ENCODE measurements around the gene KCNK1.

KCNK1 gene

DNA sequence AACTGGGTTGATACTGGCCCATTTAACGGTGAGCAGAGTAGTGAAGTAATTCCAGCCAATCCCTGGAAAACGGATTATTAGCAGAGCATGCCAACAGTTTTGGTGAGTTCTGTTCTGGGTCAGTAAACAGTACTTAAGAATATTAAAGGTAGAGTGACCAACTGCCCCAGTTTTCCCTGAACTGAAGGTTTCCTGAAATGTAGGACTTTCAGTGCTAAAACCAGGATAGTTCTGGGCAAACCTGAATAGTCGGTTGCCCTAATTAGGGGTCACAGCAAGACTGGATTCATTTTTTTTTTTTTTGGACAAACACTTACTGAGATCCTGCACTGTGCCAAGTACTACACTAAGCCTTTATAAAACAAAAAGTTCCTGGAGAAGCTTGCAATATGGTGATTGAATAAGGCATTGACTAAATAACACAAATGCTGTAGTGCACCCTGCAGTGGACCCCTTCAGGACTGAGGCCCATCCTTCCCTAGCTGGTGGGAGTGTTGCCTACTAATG is 75.9 kb downstream of the KCNK1 start:
- DNase-seq (ENCODE audit: insufficient read length, low spot score) (no peak), FAIRE-seq (no peak)

DNA sequence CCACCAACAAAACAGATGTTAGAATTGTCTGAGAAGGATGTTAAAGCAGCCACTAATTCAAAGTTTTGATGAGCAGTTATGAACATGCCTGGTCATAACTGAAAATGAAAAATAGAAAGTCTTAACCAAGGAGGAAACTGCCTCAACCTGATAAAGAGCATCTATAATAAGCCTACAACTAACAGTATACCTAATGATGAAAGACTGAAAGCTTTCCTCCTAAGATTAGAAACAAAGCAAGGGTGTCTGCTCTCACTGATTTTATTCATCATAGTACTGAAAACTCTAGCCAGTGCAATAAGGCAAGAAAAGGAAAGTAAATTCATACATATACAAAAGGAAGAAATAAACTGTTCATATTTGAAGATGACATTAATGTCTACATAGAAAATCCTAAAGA is 82.0 kb downstream of the KCNK1 start:
- DNase-seq (ENCODE audit: insufficient read length, low spot score) (no peak), FAIRE-seq (no peak)

- DNase-seq (ENCODE audit: insufficient read length, low spot score) (no peak), FAIRE-seq (no peak)
Observed at GRCh38 chr1:233700338-233700737, 86.4 kb downstream of the KCNK1 start.

DNA sequence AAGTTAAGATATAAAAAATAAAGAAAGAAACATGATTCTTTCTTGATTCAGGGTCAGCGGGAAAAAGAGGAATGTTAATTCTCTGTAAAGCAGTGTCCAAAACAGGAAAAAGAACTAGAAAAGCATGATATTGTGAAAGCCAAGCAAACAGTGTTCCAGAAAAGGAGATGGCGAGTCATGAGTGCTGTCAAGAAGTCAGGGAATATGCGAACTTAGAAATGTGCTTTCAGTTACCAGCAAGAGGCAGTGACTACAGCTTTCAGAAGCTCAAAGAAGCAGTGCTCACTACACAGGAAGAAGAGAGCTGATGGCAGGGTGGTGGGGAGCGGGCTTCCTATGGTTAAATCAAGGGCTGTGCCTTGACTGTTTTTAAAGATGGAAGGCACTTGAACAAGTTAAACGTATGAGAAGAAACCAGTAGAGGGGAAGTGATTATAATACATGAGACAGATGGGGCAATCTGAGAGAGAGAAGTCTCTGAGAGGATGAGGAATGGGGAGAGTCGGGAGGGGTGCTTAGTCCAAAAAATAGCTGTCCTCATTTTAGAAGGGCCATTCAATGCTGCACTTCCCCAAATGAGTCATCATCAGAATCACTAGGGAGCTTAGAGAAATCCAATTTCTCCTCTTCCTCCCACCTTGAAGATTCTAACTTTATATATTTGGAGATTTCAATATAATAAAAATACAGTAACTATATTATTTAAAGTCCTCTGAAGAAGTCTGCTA is 90.4 kb downstream of the KCNK1 start:
- no peak for FAIRE-seq
- no peak for DNase-seq (ENCODE audit: insufficient read length, low spot score)

GRCh38 chr1:233704898-233705723 is 91.2 kb downstream of the KCNK1 start:
- no peak for FAIRE-seq
- no peak for DNase-seq (ENCODE audit: insufficient read length, low spot score)

GRCh38 chr1:233707153-233707879 is 93.4 kb downstream of the KCNK1 start:
- FAIRE-seq (no peak), DNase-seq (ENCODE audit: insufficient read length, low spot score) (peak; percentile 67)

DNA sequence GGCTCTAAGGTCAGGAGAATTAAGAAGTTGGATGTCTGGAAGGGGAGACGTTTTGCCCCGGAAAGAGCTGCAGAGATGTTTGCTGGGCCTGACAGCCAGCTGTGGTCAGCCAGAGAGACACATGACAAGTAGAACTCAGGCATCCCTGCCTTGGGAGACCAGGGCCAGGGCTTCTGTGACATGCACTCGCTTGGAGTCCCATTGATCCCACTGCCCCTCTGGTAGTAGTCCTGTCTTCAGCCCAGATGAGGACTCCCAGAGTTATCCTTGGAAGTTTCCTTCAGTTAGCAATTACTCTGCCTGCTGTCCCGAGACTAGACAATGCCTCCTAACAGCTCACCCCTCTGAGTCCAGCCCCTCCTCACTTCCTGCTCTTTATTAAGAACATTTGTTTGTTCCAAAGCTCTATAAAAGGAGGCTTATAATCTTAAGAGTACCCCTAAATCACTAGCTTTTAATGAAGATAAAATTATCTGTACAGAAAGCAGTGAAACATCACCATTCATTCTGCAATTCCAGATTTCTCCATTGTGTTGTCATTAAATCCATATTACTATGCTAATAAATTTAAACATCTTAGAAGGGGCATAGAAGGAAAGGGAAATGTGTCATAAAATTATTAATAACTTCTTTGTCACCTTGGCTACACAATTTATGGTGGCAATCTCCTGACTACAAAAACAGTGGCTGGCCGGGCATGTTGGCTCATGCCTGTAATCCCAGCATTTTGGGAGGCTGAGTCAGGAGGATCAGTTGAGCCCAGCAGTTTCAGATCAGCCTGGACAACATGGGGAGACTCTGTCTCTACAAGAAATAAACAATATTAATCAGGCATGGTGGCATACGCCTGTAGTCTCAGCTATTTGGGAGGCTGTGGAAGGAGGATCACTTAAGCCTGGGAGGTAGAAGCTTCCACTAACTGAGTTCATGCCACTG is 94.2 kb downstream of the KCNK1 start:
- DNase-seq (ENCODE audit: insufficient read length, low spot score) = peak; percentile 10
- FAIRE-seq = no peak

GRCh38 chr1:233710031-233710430 is 96.1 kb downstream of the KCNK1 start:
- no peak for FAIRE-seq
- no peak for DNase-seq (ENCODE audit: insufficient read length, low spot score)

DNA sequence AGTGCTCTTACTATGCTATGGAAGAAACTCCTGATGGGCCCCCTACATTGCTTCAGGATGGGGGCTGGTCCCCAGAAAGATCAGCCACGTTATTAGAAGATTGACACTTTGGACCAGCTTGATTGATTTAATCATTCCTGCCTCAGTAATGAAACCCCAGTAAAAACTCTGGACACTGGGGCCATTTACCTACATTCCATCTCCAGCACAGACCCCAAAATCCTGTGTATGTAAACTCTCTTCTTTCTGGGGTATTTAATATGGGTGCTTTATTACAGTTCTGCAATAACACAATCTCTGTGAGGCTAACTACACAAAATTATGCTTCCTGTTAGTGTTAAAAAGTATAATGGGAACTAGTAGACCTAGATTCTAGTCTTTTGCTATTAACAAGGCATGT is 96.6 kb downstream of the KCNK1 start:
- FAIRE-seq (no peak), DNase-seq (ENCODE audit: insufficient read length, low spot score) (no peak)

DNA sequence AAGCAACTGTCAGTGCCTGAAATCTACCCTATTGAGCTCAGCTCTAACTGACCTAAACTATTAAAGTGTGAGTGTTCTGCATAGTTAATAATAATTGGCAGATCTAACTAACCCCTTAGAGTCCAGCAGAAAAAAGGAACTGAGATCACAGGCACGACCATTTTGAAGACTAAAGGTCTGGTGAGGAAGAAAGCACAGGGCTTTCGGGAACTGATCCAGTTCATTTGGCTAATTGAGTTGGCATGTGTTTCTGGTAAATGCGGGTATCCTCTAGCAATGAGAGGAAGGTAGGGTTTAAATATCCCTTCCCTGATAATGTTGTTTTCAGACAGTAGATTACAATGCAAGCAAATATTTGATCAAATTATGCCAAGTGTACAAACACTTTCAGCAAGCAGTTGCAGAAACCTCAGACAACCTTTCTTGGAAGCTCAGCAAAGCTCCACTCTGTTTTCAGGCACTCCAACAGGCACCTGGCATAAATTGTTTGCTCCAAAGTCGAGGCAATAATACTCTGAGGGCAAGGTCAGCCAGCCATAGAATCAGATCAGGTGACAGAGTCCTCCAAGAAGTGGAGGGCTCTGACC is 100.8 kb downstream of the KCNK1 start:
- FAIRE-seq (no peak), DNase-seq (ENCODE audit: insufficient read length, low spot score) (no peak)

DNA sequence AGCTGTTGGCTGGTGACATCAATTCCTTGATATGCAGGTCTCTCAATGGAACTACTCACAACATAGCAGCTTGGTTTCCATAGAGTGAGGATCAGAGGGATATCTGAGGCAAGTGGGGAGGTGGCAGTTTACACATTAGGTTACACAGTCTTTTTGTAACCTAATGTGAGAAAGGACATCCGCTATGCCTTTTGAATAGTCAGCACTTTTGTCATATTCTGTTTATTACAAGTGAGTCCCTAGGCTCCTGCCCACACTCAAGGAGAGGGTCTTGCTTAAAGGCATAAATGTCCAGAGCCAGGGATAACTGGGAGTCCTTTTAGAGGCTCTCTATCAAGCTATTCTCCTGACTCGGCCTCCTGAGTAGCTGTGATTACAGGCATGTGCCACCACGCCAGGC is 104.2 kb downstream of the KCNK1 start:
- DNase-seq (ENCODE audit: insufficient read length, low spot score) = no peak
- FAIRE-seq = no peak

DNA sequence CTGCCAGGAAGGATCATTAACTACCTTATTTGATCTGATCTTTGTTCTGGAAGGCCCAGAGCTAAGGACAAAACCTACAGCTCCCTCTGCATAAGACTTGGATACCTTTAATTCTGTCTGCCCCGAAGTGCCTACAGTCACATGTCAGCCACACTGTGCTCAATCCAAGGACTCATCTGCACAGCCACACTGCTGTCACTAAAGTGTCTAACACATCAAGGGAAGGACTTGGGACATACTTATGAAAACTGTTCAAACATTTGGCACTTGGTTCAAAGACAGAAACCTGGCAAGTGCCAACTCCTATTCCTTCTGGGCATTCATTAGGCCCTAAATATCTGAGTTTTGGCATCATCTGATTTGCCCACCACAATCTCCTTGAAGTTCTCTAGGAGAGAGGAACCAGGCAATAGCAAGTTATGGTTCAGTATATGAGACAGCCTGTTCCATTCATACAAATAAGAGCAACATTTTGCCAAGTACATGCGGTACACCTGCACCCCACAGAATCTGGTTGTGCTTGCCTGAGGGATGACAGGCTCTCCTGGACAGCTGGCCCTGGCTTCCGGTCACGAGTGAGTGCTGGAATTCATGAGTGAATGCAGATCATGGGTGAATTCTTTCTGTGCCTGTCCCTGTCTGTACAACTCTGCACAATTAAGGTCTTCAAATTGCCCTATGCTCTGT is 105.9 kb downstream of the KCNK1 start:
- DNase-seq (ENCODE audit: insufficient read length, low spot score) (no peak), FAIRE-seq (no peak)

DNA sequence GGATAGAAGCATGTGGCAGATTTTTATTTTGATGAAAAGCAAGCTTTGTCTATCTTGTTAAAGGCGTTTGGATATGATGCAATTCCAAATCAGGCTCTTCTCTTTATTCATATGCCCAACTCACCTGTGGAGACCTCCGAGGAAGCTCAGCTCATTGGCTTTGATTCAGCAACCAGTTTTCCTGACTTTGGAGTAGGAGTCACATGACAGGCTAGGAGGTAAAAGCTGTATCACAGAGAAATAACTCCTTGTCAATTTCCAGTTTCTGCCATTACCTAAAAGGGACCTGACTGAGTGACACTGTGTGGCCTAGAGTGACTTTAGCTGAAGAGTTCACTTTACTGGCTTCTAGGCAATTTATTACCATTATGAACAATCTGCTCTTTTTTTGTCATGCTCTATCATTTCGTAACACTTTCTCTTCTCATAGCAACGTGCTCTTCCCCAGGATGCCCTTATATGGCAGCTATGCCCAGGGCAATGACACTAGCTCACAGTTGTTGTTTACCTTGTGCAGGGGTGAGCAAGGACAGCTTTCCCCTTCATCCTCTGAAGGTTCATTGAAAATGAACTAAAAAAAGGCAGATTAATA is 107.2 kb downstream of the KCNK1 start:
- no peak for DNase-seq (ENCODE audit: insufficient read length, low spot score)
- FAIRE-seq = no peak

All from HTR-8/SVneo (cell line).